DOHH2 (cell line): Measurements from ENCODE around the gene TNRC18.

ENCODE experiments used
- EZH2phosphoT487 ChIP-seq: fragments of 200-600 bp; sonication (generic); IDR thresholded peaks from 2 replicates; pipeline ENCODE4 v1.6.1; 2017; ENCODE audit warnings: borderline replicate concordance, mild to moderate bottlenecking, antibody characterized with exemption, low read length, moderate library complexity, mixed read lengths
- TF ChIP-seq, protein P1 (sequence below): fragments of 200-600 bp; sonication (generic); IDR thresholded peaks from one replicate; pipeline ENCODE4 v1.5.1; 2014; ENCODE audit warnings: antibody characterized with exemption, mild to moderate bottlenecking, low read depth, low read length; ENCODE audit not compliant: poor library complexity, severe bottlenecking

DNA sequence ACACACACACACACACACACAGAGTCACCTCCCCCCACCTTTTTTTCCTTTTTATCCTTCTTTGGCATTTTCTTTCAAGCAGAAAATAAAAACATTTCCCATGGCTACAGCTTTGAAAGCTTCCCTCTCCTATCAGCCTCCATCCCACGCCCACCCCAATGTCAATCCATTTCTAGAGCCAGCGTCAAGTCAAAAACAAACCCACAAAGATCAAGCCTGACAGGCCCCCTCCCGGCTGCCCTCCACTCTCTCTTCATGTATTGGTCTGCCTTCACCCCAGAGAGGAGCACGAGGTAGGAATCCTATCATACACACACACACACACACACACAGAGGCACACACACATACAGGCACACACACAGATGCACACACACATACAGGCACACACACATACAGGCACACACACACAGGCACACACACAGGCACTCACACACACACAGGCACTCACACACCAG is 8.0 kb upstream of the TNRC18 start:
- no peak for TF ChIP-seq EZH2phosphoT487
- TF ChIP-seq, protein P1, sequence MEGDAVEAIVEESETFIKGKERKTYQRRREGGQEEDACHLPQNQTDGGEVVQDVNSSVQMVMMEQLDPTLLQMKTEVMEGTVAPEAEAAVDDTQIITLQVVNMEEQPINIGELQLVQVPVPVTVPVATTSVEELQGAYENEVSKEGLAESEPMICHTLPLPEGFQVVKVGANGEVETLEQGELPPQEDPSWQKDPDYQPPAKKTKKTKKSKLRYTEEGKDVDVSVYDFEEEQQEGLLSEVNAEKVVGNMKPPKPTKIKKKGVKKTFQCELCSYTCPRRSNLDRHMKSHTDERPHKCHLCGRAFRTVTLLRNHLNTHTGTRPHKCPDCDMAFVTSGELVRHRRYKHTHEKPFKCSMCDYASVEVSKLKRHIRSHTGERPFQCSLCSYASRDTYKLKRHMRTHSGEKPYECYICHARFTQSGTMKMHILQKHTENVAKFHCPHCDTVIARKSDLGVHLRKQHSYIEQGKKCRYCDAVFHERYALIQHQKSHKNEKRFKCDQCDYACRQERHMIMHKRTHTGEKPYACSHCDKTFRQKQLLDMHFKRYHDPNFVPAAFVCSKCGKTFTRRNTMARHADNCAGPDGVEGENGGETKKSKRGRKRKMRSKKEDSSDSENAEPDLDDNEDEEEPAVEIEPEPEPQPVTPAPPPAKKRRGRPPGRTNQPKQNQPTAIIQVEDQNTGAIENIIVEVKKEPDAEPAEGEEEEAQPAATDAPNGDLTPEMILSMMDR: no peak
